ENCODE measurements around the gene MAGIX. TPM values are rescaled to one million over a fixed set of nuclear protein-coding genes. Genes with fewer than 3 reads are reported as not detected.

MAGIX gene
- total RNA-seq, 1 experiment from 2014 or later, result 1.2 TPM

DNA sequence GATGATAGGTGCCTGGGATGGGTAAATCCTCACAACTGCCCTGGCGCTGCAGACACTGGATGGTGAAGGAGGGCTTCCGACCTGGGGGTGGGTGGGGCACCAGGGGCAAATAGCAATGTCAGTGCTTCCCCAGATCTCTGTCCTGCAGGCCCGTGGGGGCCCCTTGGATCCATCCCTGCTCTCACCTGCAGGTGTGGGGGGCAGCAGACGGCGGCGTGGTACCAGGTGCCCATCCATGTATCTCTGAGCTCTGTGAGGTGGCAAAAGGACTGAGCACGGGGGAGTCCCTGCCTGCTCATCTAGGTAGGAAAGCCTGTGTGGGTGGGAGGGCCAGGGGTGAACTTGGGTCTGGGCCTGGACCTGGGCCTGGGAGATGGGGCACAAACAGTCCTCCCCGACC is 44.0 kb downstream of the MAGIX start (continued):
- no peak for TF ChIP-seq MXD4 (CRISPR knock-in tag; IDR thresholded peaks at IDR 0.05; ENCODE audit: borderline replicate concordance)
- TF ChIP-seq NR2C2 (CRISPR knock-in tag; IDR thresholded peaks at IDR 0.05), result no peak
- no peak for TF ChIP-seq FOXJ3 (CRISPR knock-in tag; IDR thresholded peaks at IDR 0.05; ENCODE audit: borderline replicate concordance)
- TF ChIP-seq, protein P1, sequence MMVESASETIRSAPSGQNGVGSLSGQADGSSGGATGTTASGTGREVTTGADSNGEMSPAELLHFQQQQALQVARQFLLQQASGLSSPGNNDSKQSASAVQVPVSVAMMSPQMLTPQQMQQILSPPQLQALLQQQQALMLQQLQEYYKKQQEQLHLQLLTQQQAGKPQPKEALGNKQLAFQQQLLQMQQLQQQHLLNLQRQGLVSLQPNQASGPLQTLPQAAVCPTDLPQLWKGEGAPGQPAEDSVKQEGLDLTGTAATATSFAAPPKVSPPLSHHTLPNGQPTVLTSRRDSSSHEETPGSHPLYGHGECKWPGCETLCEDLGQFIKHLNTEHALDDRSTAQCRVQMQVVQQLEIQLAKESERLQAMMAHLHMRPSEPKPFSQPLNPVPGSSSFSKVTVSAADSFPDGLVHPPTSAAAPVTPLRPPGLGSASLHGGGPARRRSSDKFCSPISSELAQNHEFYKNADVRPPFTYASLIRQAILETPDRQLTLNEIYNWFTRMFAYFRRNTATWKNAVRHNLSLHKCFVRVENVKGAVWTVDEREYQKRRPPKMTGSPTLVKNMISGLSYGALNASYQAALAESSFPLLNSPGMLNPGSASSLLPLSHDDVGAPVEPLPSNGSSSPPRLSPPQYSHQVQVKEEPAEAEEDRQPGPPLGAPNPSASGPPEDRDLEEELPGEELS (CRISPR knock-in tag; IDR thresholded peaks at IDR 0.05), result no peak
- TF ChIP-seq JUN (CRISPR knock-in tag; IDR thresholded peaks at IDR 0.05), result no peak
- TF ChIP-seq, protein P2, sequence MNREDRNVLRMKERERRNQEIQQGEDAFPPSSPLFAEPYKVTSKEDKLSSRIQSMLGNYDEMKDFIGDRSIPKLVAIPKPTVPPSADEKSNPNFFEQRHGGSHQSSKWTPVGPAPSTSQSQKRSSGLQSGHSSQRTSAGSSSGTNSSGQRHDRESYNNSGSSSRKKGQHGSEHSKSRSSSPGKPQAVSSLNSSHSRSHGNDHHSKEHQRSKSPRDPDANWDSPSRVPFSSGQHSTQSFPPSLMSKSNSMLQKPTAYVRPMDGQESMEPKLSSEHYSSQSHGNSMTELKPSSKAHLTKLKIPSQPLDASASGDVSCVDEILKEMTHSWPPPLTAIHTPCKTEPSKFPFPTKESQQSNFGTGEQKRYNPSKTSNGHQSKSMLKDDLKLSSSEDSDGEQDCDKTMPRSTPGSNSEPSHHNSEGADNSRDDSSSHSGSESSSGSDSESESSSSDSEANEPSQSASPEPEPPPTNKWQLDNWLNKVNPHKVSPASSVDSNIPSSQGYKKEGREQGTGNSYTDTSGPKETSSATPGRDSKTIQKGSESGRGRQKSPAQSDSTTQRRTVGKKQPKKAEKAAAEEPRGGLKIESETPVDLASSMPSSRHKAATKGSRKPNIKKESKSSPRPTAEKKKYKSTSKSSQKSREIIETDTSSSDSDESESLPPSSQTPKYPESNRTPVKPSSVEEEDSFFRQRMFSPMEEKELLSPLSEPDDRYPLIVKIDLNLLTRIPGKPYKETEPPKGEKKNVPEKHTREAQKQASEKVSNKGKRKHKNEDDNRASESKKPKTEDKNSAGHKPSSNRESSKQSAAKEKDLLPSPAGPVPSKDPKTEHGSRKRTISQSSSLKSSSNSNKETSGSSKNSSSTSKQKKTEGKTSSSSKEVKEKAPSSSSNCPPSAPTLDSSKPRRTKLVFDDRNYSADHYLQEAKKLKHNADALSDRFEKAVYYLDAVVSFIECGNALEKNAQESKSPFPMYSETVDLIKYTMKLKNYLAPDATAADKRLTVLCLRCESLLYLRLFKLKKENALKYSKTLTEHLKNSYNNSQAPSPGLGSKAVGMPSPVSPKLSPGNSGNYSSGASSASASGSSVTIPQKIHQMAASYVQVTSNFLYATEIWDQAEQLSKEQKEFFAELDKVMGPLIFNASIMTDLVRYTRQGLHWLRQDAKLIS (CRISPR knock-in tag; IDR thresholded peaks at IDR 0.05; ENCODE audit: borderline replicate concordance), result no peak
- TF ChIP-seq ZNF416 (CRISPR knock-in tag; IDR thresholded peaks at IDR 0.05), result no peak
- TF ChIP-seq ETV6 (CRISPR knock-in tag; IDR thresholded peaks at IDR 0.05), result no peak

DNA sequence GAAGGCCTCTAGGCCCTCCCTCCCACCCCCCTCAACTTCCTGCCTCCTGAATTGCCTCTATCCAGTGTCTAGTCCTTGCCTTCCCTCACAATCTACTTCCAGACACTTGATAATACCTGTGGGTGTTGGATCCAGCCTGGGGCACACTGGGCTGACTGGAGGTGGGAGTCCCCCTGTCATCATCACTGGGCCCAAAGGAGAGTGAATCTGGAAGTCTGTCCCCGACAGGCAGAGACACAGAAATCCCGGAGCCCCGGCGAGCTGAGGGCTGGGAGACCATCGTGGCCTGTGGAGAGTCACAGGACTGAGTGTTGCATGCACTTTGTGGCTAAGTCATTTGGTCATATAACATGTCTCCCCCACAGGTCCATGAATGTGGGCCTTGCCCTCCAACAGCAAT is 45.8 kb downstream of the MAGIX start:
- Mint-ChIP-seq H3K9me3 (peaks cover 3% of the 10 kb centered on the region; the same call in 1 of the 2 replicates), H3K27ac (no peak overlapping the region)
- TF ChIP-seq FOXP1 (CRISPR knock-in tag; IDR thresholded peaks at IDR 0.05; ENCODE audit: borderline replicate concordance) (no peak), NFYB (CRISPR knock-in tag; conservative IDR thresholded peaks at IDR 0.05; ENCODE audit: low read depth) (no peak), MYBL2 (CRISPR knock-in tag; IDR thresholded peaks at IDR 0.05) (no peak)
- TF ChIP-seq, protein P3, sequence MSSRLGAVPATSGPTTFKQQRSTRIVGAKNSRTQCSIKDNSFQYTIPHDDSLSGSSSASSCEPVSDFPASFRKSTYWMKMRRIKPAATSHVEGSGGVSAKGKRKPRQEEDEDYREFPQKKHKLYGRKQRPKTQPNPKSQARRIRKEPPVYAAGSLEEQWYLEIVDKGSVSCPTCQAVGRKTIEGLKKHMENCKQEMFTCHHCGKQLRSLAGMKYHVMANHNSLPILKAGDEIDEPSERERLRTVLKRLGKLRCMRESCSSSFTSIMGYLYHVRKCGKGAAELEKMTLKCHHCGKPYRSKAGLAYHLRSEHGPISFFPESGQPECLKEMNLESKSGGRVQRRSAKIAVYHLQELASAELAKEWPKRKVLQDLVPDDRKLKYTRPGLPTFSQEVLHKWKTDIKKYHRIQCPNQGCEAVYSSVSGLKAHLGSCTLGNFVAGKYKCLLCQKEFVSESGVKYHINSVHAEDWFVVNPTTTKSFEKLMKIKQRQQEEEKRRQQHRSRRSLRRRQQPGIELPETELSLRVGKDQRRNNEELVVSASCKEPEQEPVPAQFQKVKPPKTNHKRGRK (CRISPR knock-in tag; IDR thresholded peaks at IDR 0.05; ENCODE audit: borderline replicate concordance), result no peak

DNA sequence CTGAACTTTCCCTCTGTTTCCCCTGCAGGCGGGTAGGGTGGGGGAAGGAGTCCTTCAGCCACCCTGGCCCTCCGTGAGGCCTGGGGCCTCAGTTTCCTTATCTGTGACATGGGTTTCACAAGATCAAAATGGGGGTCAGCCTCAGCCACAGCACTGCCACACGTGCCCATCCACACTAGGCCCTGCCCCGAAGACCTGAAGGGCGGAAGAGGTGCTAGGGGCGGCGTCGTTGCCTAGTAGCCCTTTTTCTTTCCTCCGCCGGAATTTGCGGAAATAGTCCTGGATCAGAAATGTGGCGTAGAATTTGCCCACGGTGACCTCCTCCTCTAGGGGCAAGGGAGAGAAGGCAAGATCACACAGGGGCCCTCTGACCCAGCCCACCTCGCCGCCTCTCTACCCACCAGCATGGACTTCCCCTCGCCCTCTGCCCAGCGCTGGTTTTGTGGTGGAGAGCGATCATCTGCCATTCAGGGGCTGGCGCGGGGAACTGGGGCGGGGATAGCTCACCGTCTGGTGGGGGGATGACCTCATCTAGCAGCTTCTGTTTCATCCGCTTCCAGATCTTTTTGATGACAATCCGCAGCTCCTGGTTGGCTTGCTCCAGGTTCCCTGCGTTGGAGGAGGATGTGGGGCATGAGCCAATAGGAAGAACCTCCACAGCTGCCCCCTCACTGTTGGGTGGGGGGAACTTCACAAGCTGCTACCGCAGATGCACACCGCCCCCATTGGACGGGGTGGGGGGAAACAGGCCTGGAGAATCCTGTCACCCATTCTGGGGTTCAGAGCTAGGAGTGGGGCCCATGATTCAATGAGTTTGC is 47.1 kb downstream of the MAGIX start:
- Mint-ChIP-seq H3K36me3 (no peaks in the 10 kb centered on the region), H3K9me3 (peaks cover 4% of the 10 kb centered on the region; the same call in 1 of the 2 replicates), H3K27me3 (ENCODE audit: low read depth) (no peaks in the 10 kb centered on the region), H3K4me3 (peak overlapping the region; percentile 24), H3K4me1 (no peaks in the 10 kb centered on the region), H3K27ac (no peak overlapping the region)
- CTCF ChIA-PET, result interaction anchor here (0.9 to 2.7 kb wide), 4 partner anchors 9 to 19 kb away, joined by 3 to 19 read pairs (median 4); no protein-coding TSS in a partner anchor
- ATAC-seq (peak; percentile 78), DNase-seq (ENCODE audit: low spot score) (peak; percentile 34)
- POLR2A ChIA-PET, result interaction anchor here (0.5 to 1.3 kb wide), 4 partner anchors 9 to 26 kb away, joined by 3 to 6 read pairs (median 4); partner anchors contain the start of genes CCDC22 and SYP
- TF ChIP-seq, protein P4, sequence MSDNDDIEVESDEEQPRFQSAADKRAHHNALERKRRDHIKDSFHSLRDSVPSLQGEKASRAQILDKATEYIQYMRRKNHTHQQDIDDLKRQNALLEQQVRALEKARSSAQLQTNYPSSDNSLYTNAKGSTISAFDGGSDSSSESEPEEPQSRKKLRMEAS (CRISPR knock-in tag; IDR thresholded peaks at IDR 0.05), result no peak
- TF ChIP-seq ZNF232 (CRISPR knock-in tag; IDR thresholded peaks at IDR 0.05) (no peak), GABPB1 (CRISPR knock-in tag; IDR thresholded peaks at IDR 0.05) (no peak), SOX15 (CRISPR knock-in tag; IDR thresholded peaks at IDR 0.05) (no peak), IRF2 (CRISPR knock-in tag; IDR thresholded peaks at IDR 0.05; ENCODE audit: borderline replicate concordance, low read depth) (no peak)
- TF ChIP-seq, protein P5, sequence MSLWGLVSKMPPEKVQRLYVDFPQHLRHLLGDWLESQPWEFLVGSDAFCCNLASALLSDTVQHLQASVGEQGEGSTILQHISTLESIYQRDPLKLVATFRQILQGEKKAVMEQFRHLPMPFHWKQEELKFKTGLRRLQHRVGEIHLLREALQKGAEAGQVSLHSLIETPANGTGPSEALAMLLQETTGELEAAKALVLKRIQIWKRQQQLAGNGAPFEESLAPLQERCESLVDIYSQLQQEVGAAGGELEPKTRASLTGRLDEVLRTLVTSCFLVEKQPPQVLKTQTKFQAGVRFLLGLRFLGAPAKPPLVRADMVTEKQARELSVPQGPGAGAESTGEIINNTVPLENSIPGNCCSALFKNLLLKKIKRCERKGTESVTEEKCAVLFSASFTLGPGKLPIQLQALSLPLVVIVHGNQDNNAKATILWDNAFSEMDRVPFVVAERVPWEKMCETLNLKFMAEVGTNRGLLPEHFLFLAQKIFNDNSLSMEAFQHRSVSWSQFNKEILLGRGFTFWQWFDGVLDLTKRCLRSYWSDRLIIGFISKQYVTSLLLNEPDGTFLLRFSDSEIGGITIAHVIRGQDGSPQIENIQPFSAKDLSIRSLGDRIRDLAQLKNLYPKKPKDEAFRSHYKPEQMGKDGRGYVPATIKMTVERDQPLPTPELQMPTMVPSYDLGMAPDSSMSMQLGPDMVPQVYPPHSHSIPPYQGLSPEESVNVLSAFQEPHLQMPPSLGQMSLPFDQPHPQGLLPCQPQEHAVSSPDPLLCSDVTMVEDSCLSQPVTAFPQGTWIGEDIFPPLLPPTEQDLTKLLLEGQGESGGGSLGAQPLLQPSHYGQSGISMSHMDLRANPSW (CRISPR knock-in tag; conservative IDR thresholded peaks at IDR 0.05; ENCODE audit: low read depth), result no peak

More for the DNA sequence above, 45.8 kb downstream of the MAGIX start:
- ChIA-PET POLR2A (no interaction called here), CTCF (interaction anchor here (1.6 to 2.7 kb wide), 2 partner anchors 8 to 15 kb away, joined by 3 to 19 read pairs; no protein-coding TSS in a partner anchor)
- Mint-ChIP-seq H3K27me3 (ENCODE audit: low read depth) (no peaks in the 10 kb centered on the region; the same call in 1 of the 2 replicates), H3K4me1 (no peaks in the 10 kb centered on the region), H3K4me3 (no peak overlapping the region), H3K36me3 (no peaks in the 10 kb centered on the region)
- no peak for ATAC-seq
- DNase-seq (ENCODE audit: low spot score), result no peak
